HL-60 (cell line): ENCODE results near the gene CLK4.

ENCODE experiments used
- CTCF ChIP-seq: IDR thresholded peaks from one replicate; pipeline ENCODE4 v1.5.1; 2011; ENCODE audit warnings: low read length, control low read depth, inconsistent platforms; ENCODE audit not compliant: insufficient read depth
- POLR2AphosphoS5 ChIP-seq: IDR thresholded peaks from 2 replicates; pipeline ENCODE4 v1.6.1; 2012; ENCODE audit warnings: low read depth

- no peak; the same call in none of the 2 replicates for TF ChIP-seq POLR2AphosphoS5
- TF ChIP-seq CTCF, result no peak
Measured at GRCh38 chr5:178561746-178562264, 65.0 kb downstream of the CLK4 start.
